Hepatocyte (in vitro differentiated cells): ENCODE results near the gene BCL2. TPM values are rescaled to one million over a fixed set of nuclear protein-coding genes. Genes with fewer than 3 reads are reported as not detected.
A peak's percentile ranks its signal among the peaks of the same experiment; 100 is the strongest.

Source experiments
- DNase-seq: peaks from one replicate; pipeline ENCODE4 v3.0.0-alpha.2; 2016; ENCODE audit warnings: low spot score
- H2AFZ ChIP-seq: fragments of 200-600 bp; sonication (generic); 2 replicates; pipeline ENCODE4 v1.6.0; 2016; ENCODE audit warnings: antibody characterized with exemption, mild to moderate bottlenecking
- H3K27ac ChIP-seq: fragments of 200-600 bp; sonication (generic); 2 replicates; pipeline ENCODE4 v1.5.1; 2016; ENCODE audit warnings: mild to moderate bottlenecking
- H3K27me3 ChIP-seq: fragments of 200-600 bp; sonication (generic); 2 replicates; pipeline ENCODE4 v1.6.1; 2016
- H3K36me3 ChIP-seq: fragments of 200-600 bp; sonication (generic); replicated peaks from 2 replicates; pipeline ENCODE4 v1.5.1; 2016; ENCODE audit warnings: low read depth; ENCODE audit not compliant: insufficient read depth
- H3K4me1 ChIP-seq: fragments of 200-600 bp; sonication (generic); 2 replicates; pipeline ENCODE4 v1.5.1; 2016; ENCODE audit warnings: mild to moderate bottlenecking, moderate library complexity; ENCODE audit not compliant: insufficient read depth
- H3K4me2 ChIP-seq: fragments of 200-600 bp; sonication (generic); 2 replicates; pipeline ENCODE4 v1.6.0; 2016
- H3K4me3 ChIP-seq: fragments of 200-600 bp; sonication (generic); 2 replicates; pipeline ENCODE4 v1.5.1; 2016; ENCODE audit warnings: mild to moderate bottlenecking
- H3K79me2 ChIP-seq: fragments of 200-600 bp; sonication (generic); 2 replicates; pipeline ENCODE4 v1.6.0; 2017; ENCODE audit warnings: mild to moderate bottlenecking
- H3K9me2 ChIP-seq: fragments of 200-600 bp; sonication (generic); replicated peaks from 2 replicates; pipeline ENCODE4 v1.6.0; 2017; ENCODE audit warnings: mild to moderate bottlenecking; ENCODE audit not compliant: insufficient read depth
- H3K9me3 ChIP-seq: fragments of 200-600 bp; sonication (generic); 2 replicates; pipeline ENCODE4 v1.5.1; 2016; ENCODE audit warnings: low read depth, mild to moderate bottlenecking
- H4K20me1 ChIP-seq: fragments of 200-600 bp; sonication (generic); 2 replicates; pipeline ENCODE4 v1.6.0; 2016; ENCODE audit warnings: mild to moderate bottlenecking; ENCODE audit not compliant: insufficient read depth, poor library complexity, severe bottlenecking
- EZH2 ChIP-seq: fragments of 200-600 bp; sonication (generic); IDR thresholded peaks from 2 replicates; pipeline ENCODE4 v1.6.1; 2016; ENCODE audit warnings: antibody characterized with exemption, mild to moderate bottlenecking, borderline replicate concordance
- EZH2phosphoT487 ChIP-seq: fragments of 200-600 bp; sonication (generic); IDR thresholded peaks from one replicate; pipeline ENCODE4 v1.6.1; 2018; ENCODE audit warnings: antibody characterized with exemption, mild to moderate bottlenecking, low read depth, moderate library complexity; ENCODE audit not compliant: unreplicated experiment, severe bottlenecking
- WGBS: methylation state at CpG from one replicate; pipeline ENCODE4 v1.1.6; 2016; ENCODE audit warnings: low lambda C conversion rate; ENCODE audit errors: missing lambda C conversion rate; 5-methylcytosine and 5-hydroxymethylcytosine counted together
- polyA plus RNA-seq: library from polyadenylated mRNA; unstranded; fragments of >200 nt; fragmentation: Nextera tagmentation; extraction: Ambion mirVana; gene quantifications from 2 replicates; pipeline ENCODE4 v1.2.1, GENCODE V29; 2016
- total RNA-seq: library from RNA; depleted of rRNA; stranded (reverse); fragments of >200 nt; gene quantifications from 2 replicates; pipeline ENCODE4 v1.2.3, GENCODE V29; 2014
- TF ChIP-seq, protein P1 (sequence below): fragments of 200-600 bp; sonication (generic); IDR thresholded peaks from 2 replicates; pipeline ENCODE4 v1.5.1; 2016; ENCODE audit warnings: antibody characterized with exemption, mild to moderate bottlenecking; ENCODE audit not compliant: poor library complexity

The BCL2 gene
- total and polyA plus RNA-seq, 2 experiments from 2014 or later, result 1.0 to 11.4 TPM

GRCh38 chr18:63186520-63187222, 132.9 kb downstream of the BCL2 start:
- WGBS, result 49% methylated on average over 2 of the region's 2 CpGs

DNA sequence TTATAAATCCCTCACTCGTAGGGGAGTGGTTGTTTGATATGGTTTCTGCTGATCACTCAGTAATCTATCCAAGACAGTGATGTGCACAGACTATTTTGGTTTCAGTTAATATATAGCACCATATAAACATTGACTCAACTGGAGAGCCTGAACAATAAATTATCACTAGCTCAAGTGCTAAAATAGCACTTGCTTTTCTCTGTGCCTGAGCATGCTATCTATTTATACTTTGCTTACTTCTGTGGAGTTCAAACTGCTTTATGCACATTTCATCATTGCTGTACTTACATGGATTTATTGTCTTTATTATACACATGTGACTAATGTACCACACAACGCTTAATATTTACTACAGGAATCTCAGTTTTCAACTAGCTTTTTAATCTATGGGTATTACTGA, 133.6 kb downstream of the BCL2 start:
- 48% methylated on average over 2 of the region's 2 CpGs for WGBS
- H3K79me2 ChIP-seq, result no peaks in the 10 kb centered on the region
- H3K27me3 ChIP-seq, result no peaks in the 10 kb centered on the region

More at GRCh38 chr18:63186520-63187222, 132.9 kb downstream of the BCL2 start:
- Histone ChIP-seq H3K9me2 (no peaks in the 10 kb centered on the region), H3K36me3 (no peaks in the 10 kb centered on the region), H3K4me3 (no peak overlapping the region), H3K27me3 (no peaks in the 10 kb centered on the region), H3K27ac (peak overlapping the region; percentile 59), H3K4me1 (peaks cover 57% of the 10 kb centered on the region), H3K9me3 (no peaks in the 10 kb centered on the region), H3K79me2 (no peaks in the 10 kb centered on the region), H4K20me1 (no peaks in the 10 kb centered on the region), H2AFZ (no peak overlapping the region), H3K4me2 (peak overlapping the region; percentile 26)
- no peak for TF ChIP-seq EZH2
- no peak for DNase-seq

DNA sequence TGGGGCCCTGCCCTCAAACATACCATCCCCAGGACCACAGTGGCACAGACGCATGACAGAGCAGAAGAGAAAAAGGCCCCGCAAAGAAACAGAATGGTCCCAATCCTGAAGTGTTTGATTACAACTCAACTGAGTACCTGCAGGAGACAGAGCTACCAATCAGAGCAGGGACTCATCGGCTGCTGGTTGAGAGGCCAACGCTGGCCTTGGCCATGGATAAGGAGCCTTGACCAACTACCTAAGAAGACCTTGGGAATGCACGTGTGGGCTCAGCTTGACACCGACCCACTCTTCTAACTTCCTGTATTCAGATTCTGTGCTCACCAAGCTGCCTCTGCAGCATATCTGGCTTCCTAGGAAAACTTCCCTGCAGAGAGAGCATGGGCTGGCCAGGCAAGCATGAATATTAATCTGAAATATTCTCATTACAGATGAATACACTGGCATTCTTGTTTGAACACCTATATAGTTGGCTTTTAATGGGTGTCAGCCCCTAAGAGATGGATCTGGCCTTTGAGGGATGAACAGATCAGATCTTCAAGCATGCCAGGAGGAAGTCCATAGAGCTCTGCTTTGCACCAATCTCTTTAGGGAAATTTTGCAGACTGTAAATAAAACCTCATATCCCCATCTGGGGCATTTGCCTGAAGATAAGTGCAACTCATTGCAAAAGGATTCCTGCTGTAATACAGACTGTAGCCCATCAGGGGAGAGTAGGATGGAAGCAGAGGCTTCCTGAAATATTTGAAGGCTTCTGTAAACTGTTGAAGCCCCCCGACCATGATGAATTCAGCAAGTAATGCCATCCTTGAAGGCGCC, 135.4 kb downstream of the BCL2 start:
- peak overlapping the region; percentile 59 for H3K27ac ChIP-seq
- no peaks in the 10 kb centered on the region for H3K9me2 ChIP-seq
- no peak overlapping the region for H2AFZ ChIP-seq
- H3K9me3 ChIP-seq, result no peaks in the 10 kb centered on the region
- no peaks in the 10 kb centered on the region for H4K20me1 ChIP-seq
- 89% methylated on average over 8 of the region's 8 CpGs for WGBS
- TF ChIP-seq, protein P1, sequence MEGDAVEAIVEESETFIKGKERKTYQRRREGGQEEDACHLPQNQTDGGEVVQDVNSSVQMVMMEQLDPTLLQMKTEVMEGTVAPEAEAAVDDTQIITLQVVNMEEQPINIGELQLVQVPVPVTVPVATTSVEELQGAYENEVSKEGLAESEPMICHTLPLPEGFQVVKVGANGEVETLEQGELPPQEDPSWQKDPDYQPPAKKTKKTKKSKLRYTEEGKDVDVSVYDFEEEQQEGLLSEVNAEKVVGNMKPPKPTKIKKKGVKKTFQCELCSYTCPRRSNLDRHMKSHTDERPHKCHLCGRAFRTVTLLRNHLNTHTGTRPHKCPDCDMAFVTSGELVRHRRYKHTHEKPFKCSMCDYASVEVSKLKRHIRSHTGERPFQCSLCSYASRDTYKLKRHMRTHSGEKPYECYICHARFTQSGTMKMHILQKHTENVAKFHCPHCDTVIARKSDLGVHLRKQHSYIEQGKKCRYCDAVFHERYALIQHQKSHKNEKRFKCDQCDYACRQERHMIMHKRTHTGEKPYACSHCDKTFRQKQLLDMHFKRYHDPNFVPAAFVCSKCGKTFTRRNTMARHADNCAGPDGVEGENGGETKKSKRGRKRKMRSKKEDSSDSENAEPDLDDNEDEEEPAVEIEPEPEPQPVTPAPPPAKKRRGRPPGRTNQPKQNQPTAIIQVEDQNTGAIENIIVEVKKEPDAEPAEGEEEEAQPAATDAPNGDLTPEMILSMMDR, result no peak
- TF ChIP-seq EZH2phosphoT487 (no peak), EZH2 (no peak)
- H3K4me2 ChIP-seq, result no peak overlapping the region
- DNase-seq, result no peak
- no peaks in the 10 kb centered on the region for H3K36me3 ChIP-seq
- no peak overlapping the region for H3K4me3 ChIP-seq
- peaks cover 56% of the 10 kb centered on the region for H3K4me1 ChIP-seq
- H3K79me2 ChIP-seq, result no peaks in the 10 kb centered on the region
- no peaks in the 10 kb centered on the region for H3K27me3 ChIP-seq

More for the DNA sequence above, 133.6 kb downstream of the BCL2 start:
- Histone ChIP-seq H2AFZ (no peak overlapping the region), H3K4me3 (no peak overlapping the region), H3K9me2 (no peaks in the 10 kb centered on the region), H3K27ac (peak overlapping the region; percentile 59), H3K4me2 (no peak overlapping the region), H3K36me3 (no peaks in the 10 kb centered on the region), H3K9me3 (no peaks in the 10 kb centered on the region), H3K4me1 (peaks cover 59% of the 10 kb centered on the region), H4K20me1 (no peaks in the 10 kb centered on the region)
- no peak for TF ChIP-seq EZH2phosphoT487
- no peak for TF ChIP-seq EZH2
- DNase-seq, result no peak

- DNase-seq, result peak; percentile 36
- TF ChIP-seq EZH2 (no peak), EZH2phosphoT487 (no peak)
- TF ChIP-seq, protein P1, result no peak
- Histone ChIP-seq H3K4me3 (no peak overlapping the region), H3K79me2 (no peaks in the 10 kb centered on the region), H3K27me3 (no peaks in the 10 kb centered on the region), H4K20me1 (no peaks in the 10 kb centered on the region), H3K4me1 (peaks cover 61% of the 10 kb centered on the region), H3K9me2 (no peaks in the 10 kb centered on the region), H3K9me3 (no peaks in the 10 kb centered on the region), H3K36me3 (no peaks in the 10 kb centered on the region), H2AFZ (no peak overlapping the region), H3K27ac (peak overlapping the region; percentile 72), H3K4me2 (peak overlapping the region; percentile 49)
- 74% methylated on average over 9 of the region's 9 CpGs for WGBS
Observed at GRCh38 chr18:63183378-63183777, 136.2 kb downstream of the BCL2 start.
